HEK293 (cell line): Measurements from ENCODE around the gene USP44.

Experiments
- EGR2 ChIP-seq: fragments of 450-650 bp; formaldehyde crosslinking; IDR thresholded peaks from 2 replicates; pipeline ENCODE4 v1.5.1; 2016; ENCODE audit warnings: low read depth, missing biosample characterization, missing genetic modification characterization
- ELK4 ChIP-seq: IDR thresholded peaks from 2 replicates; pipeline ENCODE4 v1.6.1; 2011; ENCODE audit warnings: mild to moderate bottlenecking, low read depth, low read length, borderline replicate concordance
- GLI4 ChIP-seq: fragments of 450-650 bp; formaldehyde crosslinking; IDR thresholded peaks from 2 replicates; pipeline ENCODE4 v1.5.1; 2016; ENCODE audit warnings: missing biosample characterization, missing genetic modification characterization
- KLF17 ChIP-seq: fragments of 450-650 bp; formaldehyde crosslinking; IDR thresholded peaks from 2 replicates; pipeline ENCODE4 v1.5.1; 2016; ENCODE audit warnings: missing biosample characterization, missing genetic modification characterization
- KLF9 ChIP-seq: fragments of 450-650 bp; formaldehyde crosslinking; IDR thresholded peaks from 2 replicates; pipeline ENCODE4 v1.5.1; 2016; ENCODE audit warnings: missing biosample characterization, missing genetic modification characterization, low read depth
- PBX3 ChIP-seq: sonication (generic); formaldehyde crosslinking; IDR thresholded peaks from 2 replicates; pipeline ENCODE4 v1.8.1; 2022; ENCODE audit warnings: mild to moderate bottlenecking, moderate library complexity, missing genetic modification reagents
- PRDM2 ChIP-seq: fragments of 450-650 bp; formaldehyde crosslinking; IDR thresholded peaks from 2 replicates; pipeline ENCODE4 v1.5.1; 2016; ENCODE audit warnings: missing biosample characterization, missing genetic modification characterization, borderline replicate concordance
- PRDM6 ChIP-seq: fragments of 450-650 bp; formaldehyde crosslinking; IDR thresholded peaks from 2 replicates; pipeline ENCODE4 v1.5.1; 2017; ENCODE audit warnings: missing biosample characterization, missing genetic modification characterization
- REST ChIP-seq: fragments of 450-650 bp; formaldehyde crosslinking; IDR thresholded peaks from 2 replicates; pipeline ENCODE4 v1.5.1; 2016; ENCODE audit warnings: missing biosample characterization, missing genetic modification characterization
- ZBTB11 ChIP-seq: fragments of 450-650 bp; formaldehyde crosslinking; conservative IDR thresholded peaks from 2 replicates; pipeline ENCODE4 v1.5.1; 2016; ENCODE audit warnings: low read depth, missing biosample characterization, missing genetic modification characterization
- ZBTB8A ChIP-seq: fragments of 450-650 bp; formaldehyde crosslinking; IDR thresholded peaks from 2 replicates; pipeline ENCODE4 v1.5.1; 2016; ENCODE audit warnings: missing biosample characterization, missing genetic modification characterization
- ZFP37 ChIP-seq: fragments of 450-650 bp; formaldehyde crosslinking; IDR thresholded peaks from 2 replicates; pipeline ENCODE4 v1.5.1; 2016; ENCODE audit warnings: missing biosample characterization, missing genetic modification characterization
- ZNF248 ChIP-seq: fragments of 450-650 bp; formaldehyde crosslinking; IDR thresholded peaks from 2 replicates; pipeline ENCODE4 v1.5.1; 2017; ENCODE audit warnings: missing biosample characterization, missing genetic modification characterization
- ZNF394 ChIP-seq: fragments of 450-650 bp; formaldehyde crosslinking; IDR thresholded peaks from 2 replicates; pipeline ENCODE4 v1.5.1; 2016; ENCODE audit warnings: missing biosample characterization, missing genetic modification characterization, mild to moderate bottlenecking, moderate library complexity, borderline replicate concordance
- ZNF521 ChIP-seq: fragments of 450-650 bp; formaldehyde crosslinking; IDR thresholded peaks from 2 replicates; pipeline ENCODE4 v1.5.1; 2017; ENCODE audit warnings: missing biosample characterization, mild to moderate bottlenecking, missing genetic modification characterization
- ZNF555 ChIP-seq: fragments of 450-650 bp; formaldehyde crosslinking; conservative IDR thresholded peaks from 2 replicates; pipeline ENCODE4 v1.5.1; 2017; ENCODE audit warnings: missing biosample characterization, mild to moderate bottlenecking, missing genetic modification characterization, inconsistent platforms
- ZNF639 ChIP-seq: fragments of 450-650 bp; formaldehyde crosslinking; IDR thresholded peaks from 2 replicates; pipeline ENCODE4 v1.5.1; 2016; ENCODE audit warnings: missing biosample characterization, missing genetic modification characterization
- ZNF658 ChIP-seq: fragments of 450-650 bp; formaldehyde crosslinking; IDR thresholded peaks from 2 replicates; pipeline ENCODE4; 2016; ENCODE audit warnings: missing biosample characterization, missing genetic modification characterization
- ZNF768 ChIP-seq: fragments of 450-650 bp; formaldehyde crosslinking; IDR thresholded peaks from 2 replicates; pipeline ENCODE4 v1.5.1; 2018; ENCODE audit warnings: missing biosample characterization, mild to moderate bottlenecking, missing genetic modification characterization
- ZNF843 ChIP-seq: fragments of 450-650 bp; formaldehyde crosslinking; IDR thresholded peaks from 2 replicates; pipeline ENCODE4 v1.5.1; 2016; ENCODE audit warnings: missing biosample characterization, missing genetic modification characterization

Gene USP44

GRCh38 chr12:95551305-95551704 is at the start of gene USP44 (continued):
- TF ChIP-seq ELK4: no peak
- TF ChIP-seq ZNF658 (tag by site-specific recombination): no peak
- no peak for TF ChIP-seq ZNF768
- TF ChIP-seq PBX3 (CRISPR knock-in tag): no peak
- TF ChIP-seq KLF17 (tag by site-specific recombination): no peak
- 0 out of 2 replicates have a peak, but pooled peaks have one; percentile 16 for TF ChIP-seq ZBTB8A (tag by site-specific recombination)
- no peak for TF ChIP-seq KLF9 (tag by site-specific recombination)
- TF ChIP-seq PRDM2 (tag by site-specific recombination): no peak
- no peak; the same call in 1 of the 2 replicates for TF ChIP-seq ZFP37 (tag by site-specific recombination)
- no peak for TF ChIP-seq ZNF843 (tag by site-specific recombination)
- TF ChIP-seq ZNF521 (tag by site-specific recombination): no peak
- no peak for TF ChIP-seq PRDM6
- TF ChIP-seq REST (tag by site-specific recombination): no peak
- no peak for TF ChIP-seq EGR2 (tag by site-specific recombination)
- no peak for TF ChIP-seq ZNF639 (tag by site-specific recombination)
- no peak for TF ChIP-seq ZNF555
- no peak for TF ChIP-seq ZNF248
- TF ChIP-seq GLI4 (tag by site-specific recombination): no peak
- TF ChIP-seq ZNF394 (tag by site-specific recombination): no peak
- no peak for TF ChIP-seq ZBTB11 (tag by site-specific recombination)
